Measurements from ENCODE around the gene ABI1.

Gene ABI1

DNA sequence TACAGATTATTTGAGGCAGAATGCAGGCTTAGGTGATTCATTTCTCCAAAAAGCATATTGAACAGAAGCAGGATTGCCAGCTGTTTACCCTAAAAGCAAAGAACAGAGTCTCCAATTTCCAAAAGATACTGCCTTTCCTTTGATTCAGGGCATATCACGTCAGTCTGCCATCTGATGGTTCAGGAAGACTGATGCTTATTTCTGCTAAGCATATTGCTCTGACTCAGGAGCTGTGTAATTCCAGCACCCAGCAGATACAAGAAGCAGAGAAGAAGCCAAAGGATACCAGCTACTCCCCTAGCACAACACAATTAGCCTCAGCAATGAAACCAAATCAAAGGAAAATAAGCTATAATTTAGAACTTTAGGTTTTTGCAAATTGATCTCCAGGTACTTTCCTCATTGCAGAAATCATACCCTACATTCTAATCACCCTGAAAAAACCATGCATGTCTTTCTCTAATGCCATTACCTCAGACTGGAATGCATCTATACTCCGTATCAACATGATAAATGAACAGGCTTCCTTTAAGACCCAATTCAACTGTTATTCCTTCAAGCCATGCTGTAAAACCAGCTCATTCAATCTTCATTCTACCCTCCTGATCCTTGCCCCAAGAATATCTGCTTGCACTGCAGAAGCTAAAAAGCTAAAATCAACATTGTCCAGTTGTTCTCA is 55.1 kb downstream of the ABI1 start:
- Histone ChIP-seq H3K9me3 (ENCODE audit: control insufficient read depth in 1 of 2, low read length in 2 of 2) (no peaks in the 10 kb centered on the region), H3K27me3 (ENCODE audit: control insufficient read depth in 1 of 2, insufficient read depth in 2 of 2, low read length in 2 of 2) (no peaks in the 10 kb centered on the region), H3K36me3 (ENCODE audit: control insufficient read depth in 1 of 2, insufficient read depth in 2 of 2, low read length in 2 of 2) (no peaks in the 10 kb centered on the region), H3K9ac (ENCODE audit: low read depth in 1 of 2, low read length in 2 of 2) (no peak overlapping the region), H3K4me1 (ENCODE audit: control insufficient read depth in 1 of 2, insufficient read depth in 2 of 2, low read length in 2 of 2) (peaks cover 26 to 32% of the 10 kb centered on the region in 2 donors), H3K27ac (ENCODE audit: low read depth, low read length) (no peak overlapping the region), H3K4me3 (ENCODE audit: low read depth in 1 of 2, low read length in 2 of 2) (no peak overlapping the region)

DNA sequence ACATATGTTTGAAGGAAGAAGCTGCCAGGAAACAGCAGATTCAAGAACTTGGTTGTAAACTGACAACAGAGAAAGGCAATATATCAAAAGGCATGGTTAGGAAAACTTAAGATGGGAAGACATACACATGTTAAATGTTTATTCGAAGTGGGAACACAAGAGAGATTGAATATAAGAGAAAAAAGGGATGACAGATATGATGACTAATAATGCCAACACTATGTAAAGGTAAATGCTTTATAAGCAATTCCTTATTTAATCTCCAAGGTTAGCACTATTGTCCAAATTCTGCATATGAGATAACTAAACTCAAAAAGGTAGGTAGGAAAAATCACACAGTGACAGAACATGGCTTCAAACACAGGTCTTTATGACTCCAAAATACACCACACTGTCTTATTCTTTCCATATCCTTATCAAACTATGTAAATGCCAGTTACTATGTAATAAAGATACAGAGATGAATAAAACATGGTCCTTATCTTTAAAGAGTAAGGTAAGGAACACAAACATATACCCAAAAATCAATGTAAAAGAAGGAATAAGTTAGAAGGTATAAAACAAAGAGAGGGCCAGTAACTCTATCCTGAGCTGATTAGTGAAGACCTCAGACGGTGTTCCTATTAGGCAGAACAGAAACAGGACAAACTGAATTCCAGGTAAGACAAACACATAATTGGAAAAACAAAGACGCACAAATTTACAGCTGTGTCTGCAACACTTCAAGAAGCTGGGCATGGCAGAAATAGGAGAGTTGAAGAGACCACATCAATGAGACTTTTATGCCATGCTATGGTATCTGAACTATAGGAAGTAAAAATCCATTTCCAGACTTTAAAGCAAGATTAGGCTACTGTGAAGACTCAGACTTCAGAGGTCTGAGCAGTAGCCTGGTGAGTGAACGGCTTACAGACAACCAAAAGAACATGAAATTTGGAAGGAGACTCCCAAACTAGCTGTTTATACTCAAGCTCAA is 56.1 kb downstream of the ABI1 start:
- Histone ChIP-seq H3K4me1 (ENCODE audit: control insufficient read depth in 1 of 2, insufficient read depth in 2 of 2, low read length in 2 of 2) (peaks cover 26 to 32% of the 10 kb centered on the region in 2 donors), H3K4me3 (ENCODE audit: low read depth in 1 of 2, low read length in 2 of 2) (no peak overlapping the region), H3K27me3 (ENCODE audit: control insufficient read depth in 1 of 2, insufficient read depth in 2 of 2, low read length in 2 of 2) (no peaks in the 10 kb centered on the region), H3K9ac (ENCODE audit: low read depth in 1 of 2, low read length in 2 of 2) (no peak overlapping the region), H3K36me3 (ENCODE audit: control insufficient read depth in 1 of 2, insufficient read depth in 2 of 2, low read length in 2 of 2) (no peaks in the 10 kb centered on the region), H3K9me3 (ENCODE audit: control insufficient read depth in 1 of 2, low read length in 2 of 2) (no peaks in the 10 kb centered on the region), H3K27ac (ENCODE audit: low read depth, low read length) (no peak overlapping the region)

DNA sequence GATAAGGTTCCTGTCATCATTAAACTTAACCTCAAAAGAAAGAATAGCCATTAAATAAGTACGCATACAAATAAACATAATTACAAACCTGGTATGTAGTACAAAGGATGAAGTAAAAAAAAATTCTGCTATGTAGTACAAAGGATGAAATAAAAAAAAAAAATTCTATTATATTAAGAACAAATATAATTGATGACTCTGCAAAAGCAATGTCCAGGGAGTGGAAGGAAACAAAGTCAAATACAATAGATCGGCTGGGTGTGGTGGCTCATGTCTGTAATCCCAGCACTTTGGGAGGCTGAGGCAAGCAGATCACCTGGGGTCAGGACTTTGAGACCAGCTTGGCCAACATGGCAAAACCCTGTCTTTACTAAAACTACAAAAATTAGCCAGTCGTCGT is 56.9 kb downstream of the ABI1 start:
- H3K9ac ChIP-seq (ENCODE audit: low read depth in 1 of 2, low read length in 2 of 2) = no peak overlapping the region
- no peaks in the 10 kb centered on the region for H3K9me3 ChIP-seq (ENCODE audit: control insufficient read depth in 1 of 2, low read length in 2 of 2)
- H3K36me3 ChIP-seq (ENCODE audit: control insufficient read depth in 1 of 2, insufficient read depth in 2 of 2, low read length in 2 of 2) = no peaks in the 10 kb centered on the region
- no peak overlapping the region for H3K4me3 ChIP-seq (ENCODE audit: low read depth in 1 of 2, low read length in 2 of 2)
- peaks cover 26 to 32% of the 10 kb centered on the region in 2 donors for H3K4me1 ChIP-seq (ENCODE audit: control insufficient read depth in 1 of 2, insufficient read depth in 2 of 2, low read length in 2 of 2)
- H3K27ac ChIP-seq (ENCODE audit: low read depth, low read length) = no peak overlapping the region
- H3K27me3 ChIP-seq (ENCODE audit: control insufficient read depth in 1 of 2, insufficient read depth in 2 of 2, low read length in 2 of 2) = no peaks in the 10 kb centered on the region

DNA sequence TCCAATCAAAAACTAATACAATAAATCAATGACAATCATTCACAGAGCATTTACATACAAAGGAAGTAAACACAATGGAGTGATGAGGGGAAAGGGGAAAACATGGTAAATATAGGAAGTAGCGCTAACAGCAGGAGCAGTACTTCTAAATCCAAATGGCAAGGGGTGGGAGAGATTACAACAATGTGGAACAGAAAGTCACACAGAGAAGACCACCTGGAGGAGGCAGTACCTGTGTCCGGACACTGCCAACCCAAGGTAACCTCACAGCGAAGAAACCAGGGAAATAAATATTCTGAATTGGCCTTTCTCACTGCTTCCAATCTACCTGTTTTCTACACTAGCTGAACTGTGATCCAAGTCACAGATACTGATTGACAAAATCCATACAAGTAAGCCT is 58.2 kb downstream of the ABI1 start:
- Histone ChIP-seq H3K9me3 (ENCODE audit: control insufficient read depth in 1 of 2, low read length in 2 of 2) (no peaks in the 10 kb centered on the region), H3K4me1 (ENCODE audit: control insufficient read depth in 1 of 2, insufficient read depth in 2 of 2, low read length in 2 of 2) (peaks cover 26 to 37% of the 10 kb centered on the region in 2 donors), H3K27me3 (ENCODE audit: control insufficient read depth in 1 of 2, insufficient read depth in 2 of 2, low read length in 2 of 2) (no peaks in the 10 kb centered on the region), H3K4me3 (ENCODE audit: low read depth in 1 of 2, low read length in 2 of 2) (no peak overlapping the region), H3K27ac (ENCODE audit: low read depth, low read length) (no peak overlapping the region), H3K36me3 (ENCODE audit: control insufficient read depth in 1 of 2, insufficient read depth in 2 of 2, low read length in 2 of 2) (no peaks in the 10 kb centered on the region), H3K9ac (ENCODE audit: low read depth in 1 of 2, low read length in 2 of 2) (no peak overlapping the region)

GRCh38 chr10:26801831-26802230 is 58.9 kb downstream of the ABI1 start:
- Histone ChIP-seq H3K27me3 (ENCODE audit: control insufficient read depth in 1 of 2, insufficient read depth in 2 of 2, low read length in 2 of 2) (no peaks in the 10 kb centered on the region), H3K27ac (ENCODE audit: low read depth, low read length) (no peak overlapping the region), H3K9ac (ENCODE audit: low read depth in 1 of 2, low read length in 2 of 2) (no peak overlapping the region), H3K4me3 (ENCODE audit: low read depth in 1 of 2, low read length in 2 of 2) (no peak overlapping the region), H3K9me3 (ENCODE audit: control insufficient read depth in 1 of 2, low read length in 2 of 2) (no peaks in the 10 kb centered on the region), H3K36me3 (ENCODE audit: control insufficient read depth in 1 of 2, insufficient read depth in 2 of 2, low read length in 2 of 2) (no peaks in the 10 kb centered on the region), H3K4me1 (ENCODE audit: control insufficient read depth in 1 of 2, insufficient read depth in 2 of 2, low read length in 2 of 2) (peaks cover 26 to 40% of the 10 kb centered on the region in 2 donors)

GRCh38 chr10:26801274-26801673 is 59.5 kb downstream of the ABI1 start:
- Histone ChIP-seq H3K36me3 (ENCODE audit: control insufficient read depth in 1 of 2, insufficient read depth in 2 of 2, low read length in 2 of 2) (no peaks in the 10 kb centered on the region), H3K4me3 (ENCODE audit: low read depth in 1 of 2, low read length in 2 of 2) (no peak overlapping the region), H3K27ac (ENCODE audit: low read depth, low read length) (no peak overlapping the region), H3K9ac (ENCODE audit: low read depth in 1 of 2, low read length in 2 of 2) (no peak overlapping the region), H3K9me3 (ENCODE audit: control insufficient read depth in 1 of 2, low read length in 2 of 2) (no peaks in the 10 kb centered on the region), H3K4me1 (ENCODE audit: control insufficient read depth in 1 of 2, insufficient read depth in 2 of 2, low read length in 2 of 2) (peaks cover 25 to 37% of the 10 kb centered on the region in 2 donors), H3K27me3 (ENCODE audit: control insufficient read depth in 1 of 2, insufficient read depth in 2 of 2, low read length in 2 of 2) (no peaks in the 10 kb centered on the region)

DNA sequence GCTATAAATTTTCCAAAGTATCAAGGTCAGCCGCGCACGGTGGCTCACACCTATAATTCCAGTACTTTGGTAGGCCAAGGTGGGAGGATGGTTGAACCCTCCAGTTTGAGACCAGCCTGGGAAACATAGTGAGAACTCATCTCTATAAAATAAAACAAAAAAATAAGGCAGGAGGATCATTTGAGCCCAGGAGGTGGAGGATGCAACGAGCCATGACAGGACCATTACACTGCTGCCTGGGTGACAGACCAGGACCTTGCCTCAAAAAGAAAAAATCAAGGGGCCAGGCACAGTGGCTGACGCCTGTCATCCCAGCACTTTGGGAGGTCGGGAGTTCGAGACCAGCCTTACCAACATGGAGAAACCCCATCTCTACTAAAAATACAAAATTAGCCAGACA is 60.3 kb downstream of the ABI1 start:
- Histone ChIP-seq H3K36me3 (ENCODE audit: control insufficient read depth in 1 of 2, insufficient read depth in 2 of 2, low read length in 2 of 2) (no peaks in the 10 kb centered on the region), H3K4me3 (ENCODE audit: low read depth in 1 of 2, low read length in 2 of 2) (no peak overlapping the region), H3K9ac (ENCODE audit: low read depth in 1 of 2, low read length in 2 of 2) (no peak overlapping the region), H3K27ac (ENCODE audit: low read depth, low read length) (no peak overlapping the region), H3K9me3 (ENCODE audit: control insufficient read depth in 1 of 2, low read length in 2 of 2) (peaks cover 0 to 3% of the 10 kb centered on the region in 2 donors), H3K4me1 (ENCODE audit: control insufficient read depth in 1 of 2, insufficient read depth in 2 of 2, low read length in 2 of 2) (peaks cover 17 to 29% of the 10 kb centered on the region in 2 donors), H3K27me3 (ENCODE audit: control insufficient read depth in 1 of 2, insufficient read depth in 2 of 2, low read length in 2 of 2) (no peaks in the 10 kb centered on the region)

DNA sequence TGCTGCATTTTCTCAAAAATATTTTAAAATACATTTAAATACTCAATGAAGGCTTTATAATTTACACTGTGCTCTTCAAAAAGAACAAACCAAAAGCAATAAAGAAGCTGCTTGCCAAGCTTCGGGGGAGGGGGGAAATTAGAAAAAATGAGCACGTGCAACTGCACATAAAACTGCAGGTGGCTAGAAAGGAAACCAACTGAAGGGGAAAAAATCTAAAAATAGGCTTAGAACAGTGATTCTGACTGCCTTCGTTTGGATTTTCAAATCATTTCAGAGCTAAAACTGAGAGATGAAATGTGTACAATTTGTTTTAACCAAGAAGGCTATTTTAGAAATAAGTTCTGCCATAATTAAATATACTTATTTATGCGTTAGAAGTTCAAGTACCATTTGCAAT is 61.4 kb downstream of the ABI1 start:
- H3K4me3 ChIP-seq (ENCODE audit: low read depth in 1 of 2, low read length in 2 of 2) = no peak overlapping the region
- H3K4me1 ChIP-seq (ENCODE audit: control insufficient read depth in 1 of 2, insufficient read depth in 2 of 2, low read length in 2 of 2) = peaks cover 6 to 23% of the 10 kb centered on the region in 2 donors
- no peaks in the 10 kb centered on the region for H3K36me3 ChIP-seq (ENCODE audit: control insufficient read depth in 1 of 2, insufficient read depth in 2 of 2, low read length in 2 of 2)
- peaks cover 0 to 5% of the 10 kb centered on the region in 2 donors for H3K9me3 ChIP-seq (ENCODE audit: control insufficient read depth in 1 of 2, low read length in 2 of 2)
- H3K9ac ChIP-seq (ENCODE audit: low read depth in 1 of 2, low read length in 2 of 2) = no peak overlapping the region
- H3K27me3 ChIP-seq (ENCODE audit: control insufficient read depth in 1 of 2, insufficient read depth in 2 of 2, low read length in 2 of 2) = no peaks in the 10 kb centered on the region
- no peak overlapping the region for H3K27ac ChIP-seq (ENCODE audit: low read depth, low read length)

GRCh38 chr10:26798298-26798697 is 62.5 kb downstream of the ABI1 start:
- Histone ChIP-seq H3K36me3 (ENCODE audit: control insufficient read depth in 1 of 2, insufficient read depth in 2 of 2, low read length in 2 of 2) (no peaks in the 10 kb centered on the region), H3K27ac (ENCODE audit: low read depth, low read length) (no peak overlapping the region), H3K9ac (ENCODE audit: low read depth in 1 of 2, low read length in 2 of 2) (no peak overlapping the region), H3K4me3 (ENCODE audit: low read depth in 1 of 2, low read length in 2 of 2) (no peak overlapping the region), H3K9me3 (ENCODE audit: control insufficient read depth in 1 of 2, low read length in 2 of 2) (peaks cover 0 to 5% of the 10 kb centered on the region in 2 donors), H3K27me3 (ENCODE audit: control insufficient read depth in 1 of 2, insufficient read depth in 2 of 2, low read length in 2 of 2) (no peaks in the 10 kb centered on the region), H3K4me1 (ENCODE audit: control insufficient read depth in 1 of 2, insufficient read depth in 2 of 2, low read length in 2 of 2) (peaks cover 4 to 18% of the 10 kb centered on the region in 2 donors)

DNA sequence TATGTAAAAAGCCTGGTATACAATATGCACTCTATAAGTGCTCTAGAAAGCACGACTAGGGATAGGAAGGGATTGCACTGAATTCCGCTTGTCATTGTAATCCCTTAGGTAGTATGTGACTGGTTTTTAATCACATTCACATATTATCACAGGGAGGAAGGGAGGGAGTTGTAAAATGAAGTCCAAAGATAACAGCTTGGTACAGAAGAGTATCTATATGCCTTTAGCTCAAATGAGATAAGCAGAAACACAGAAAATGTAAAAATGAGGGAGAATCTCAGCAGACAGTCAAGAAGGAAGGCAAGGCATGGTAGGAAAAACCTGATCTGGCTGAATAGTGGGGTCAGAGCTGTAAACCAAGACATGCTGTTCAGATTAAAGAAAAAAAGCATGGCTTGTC is 63.4 kb downstream of the ABI1 start:
- no peak overlapping the region for H3K4me3 ChIP-seq (ENCODE audit: low read depth in 1 of 2, low read length in 2 of 2)
- no peak overlapping the region for H3K9ac ChIP-seq (ENCODE audit: low read depth in 1 of 2, low read length in 2 of 2)
- H3K9me3 ChIP-seq (ENCODE audit: control insufficient read depth in 1 of 2, low read length in 2 of 2) = peaks cover 0 to 5% of the 10 kb centered on the region in 2 donors
- H3K4me1 ChIP-seq (ENCODE audit: control insufficient read depth in 1 of 2, insufficient read depth in 2 of 2, low read length in 2 of 2) = peaks cover 6 to 10% of the 10 kb centered on the region in 2 donors
- H3K36me3 ChIP-seq (ENCODE audit: control insufficient read depth in 1 of 2, insufficient read depth in 2 of 2, low read length in 2 of 2) = no peaks in the 10 kb centered on the region
- no peak overlapping the region for H3K27ac ChIP-seq (ENCODE audit: low read depth, low read length)
- no peaks in the 10 kb centered on the region for H3K27me3 ChIP-seq (ENCODE audit: control insufficient read depth in 1 of 2, insufficient read depth in 2 of 2, low read length in 2 of 2)

All from duodenal mucosa (tissue), 2 donors.